H1 (cell line): ENCODE results near the gene EYA2. TPM values are rescaled to one million over a fixed set of nuclear protein-coding genes. Genes with fewer than 3 reads are reported as not detected.
A peak's percentile ranks its signal among the peaks of the same experiment; 100 is the strongest.

Experiments
- CTCF ChIA-PET: fragments of 300-600 bp; sonication (Branson Sonifier 250); formaldehyde crosslinking; loops from one replicate; lab custom pipeline; 2021; ENCODE audit not compliant: partially characterized antibody; lab: Charles Lee
- POLR2A ChIA-PET: fragments of 300-600 bp; sonication (Branson Sonifier 250); formaldehyde crosslinking; loops from one replicate; lab custom pipeline; 2021; ENCODE audit warnings: inconsistent platforms; ENCODE audit not compliant: partially characterized antibody; lab: Charles Lee
- DNase-seq, 2 experiments: peaks; one replicate each; pipeline versions ENCODE4 v3.0.0 to v3.0.0-alpha.2; 2010 to 2022; ENCODE audit warnings: low spot score in 2 of 2, low read depth in 1 of 2, mixed read lengths in 1 of 2
- FAIRE-seq: peaks from 2 replicates; lab custom pipeline; 2011; peaks lifted over from hg19 to GRCh38; lab: Jason Lieb, UNC
- H2AFZ ChIP-seq: 2 replicates; pipeline ENCODE4 v1.8.1; 2012; ENCODE audit warnings: low read length, inconsistent platforms
- H2AK5ac ChIP-seq: 2 replicates; pipeline ENCODE4 v1.6.1; 2013; ENCODE audit warnings: low read depth, low read length
- H2BK120ac ChIP-seq: replicated peaks from 2 replicates; pipeline ENCODE3; 2013; ENCODE audit warnings: low read depth, low read length, inconsistent platforms
- H2BK12ac ChIP-seq: 2 replicates; pipeline ENCODE4 v1.6.1; 2013; ENCODE audit warnings: low read depth, low read length
- H2BK15ac ChIP-seq: 2 replicates; pipeline ENCODE4 v1.6.1; 2013; ENCODE audit warnings: low read length
- H2BK20ac ChIP-seq: 2 replicates; pipeline ENCODE4 v1.6.1; 2013; ENCODE audit warnings: low read length
- H2BK5ac ChIP-seq: 2 replicates; pipeline ENCODE4 v1.6.1; 2013; ENCODE audit warnings: low read depth, low read length
- H3K14ac ChIP-seq: 2 replicates; pipeline ENCODE4 v1.6.1; 2013; ENCODE audit warnings: inconsistent platforms; ENCODE audit not compliant: insufficient read length
- H3K18ac ChIP-seq: 2 replicates; pipeline ENCODE4 v1.6.1; 2013; ENCODE audit warnings: low read length; ENCODE audit errors: extremely low read depth
- H3K23ac ChIP-seq: 2 replicates; pipeline ENCODE4 v1.6.1; 2013; ENCODE audit warnings: inconsistent platforms; ENCODE audit not compliant: insufficient read length
- H3K23me2 ChIP-seq: 2 replicates; pipeline ENCODE4 v1.6.1; 2013; ENCODE audit warnings: low read depth, low read length
- H3K27ac ChIP-seq: 2 replicates; pipeline ENCODE4 v1.6.1; 2011; ENCODE audit warnings: low read depth, low read length, inconsistent platforms
- H3K27me3 ChIP-seq, 4 experiments: replicated peaks in 1 of 4; 1 replicate in 1 of 4; 2 replicates in 3 of 4; pipeline versions ENCODE4 v1.6.1 to v1.8.1; 2011 to 2013; ENCODE audit warnings: low read length in 3 of 4, mild to moderate bottlenecking in 3 of 4, inconsistent platforms in 2 of 4, mixed read lengths in 2 of 4, moderate library complexity in 1 of 4; ENCODE audit not compliant: control insufficient read depth in 3 of 4, insufficient read depth in 3 of 4; ENCODE audit errors: extremely low read depth in 1 of 4
- H3K36me3 ChIP-seq, 4 experiments: 2 replicates each; pipeline versions ENCODE4 v1.6.1 to v1.8.1; 2011 to 2013; ENCODE audit warnings: mild to moderate bottlenecking in 4 of 4, low read length in 3 of 4, moderate library complexity in 2 of 4, control low read depth in 1 of 4, inconsistent platforms in 1 of 4; ENCODE audit not compliant: insufficient read depth in 4 of 4, control insufficient read depth in 2 of 4
- H3K4ac ChIP-seq: replicated peaks from 2 replicates; pipeline ENCODE3; 2013; ENCODE audit warnings: low read length, low read depth, mixed read lengths, inconsistent platforms; ENCODE audit not compliant: insufficient read length
- H3K4me1 ChIP-seq, 4 experiments: replicated peaks in 1 of 4; 1 replicate in 1 of 4; 2 replicates in 3 of 4; pipeline versions ENCODE4 v1.6.1 to v1.8.1; 2011 to 2013; ENCODE audit warnings: low read length in 3 of 4, inconsistent platforms in 2 of 4, mixed read lengths in 1 of 4; ENCODE audit not compliant: insufficient read depth in 4 of 4, control insufficient read depth in 3 of 4
- H3K4me2 ChIP-seq, 2 experiments: 2 replicates each; pipeline versions ENCODE4 v1.6.1 to v1.8.1; 2011 to 2013; ENCODE audit warnings: low read depth in 2 of 2, low read length in 2 of 2, control low read depth in 1 of 2, inconsistent platforms in 1 of 2, mild to moderate bottlenecking in 1 of 2; ENCODE audit not compliant: insufficient read depth in 1 of 2
- H3K4me3 ChIP-seq, 4 experiments: fragments of 200-600, 300-600 bp in 1 of 4; sonication (generic), shearing (Covaris generic), sonication (Bioruptor Twin) in 1 of 4; 2 replicates each; pipeline versions ENCODE4 v1.5.1 to v1.8.1; 2011 to 2016; ENCODE audit warnings: low read length in 4 of 4, low read depth in 3 of 4, control low read depth in 2 of 4, inconsistent platforms in 2 of 4, mild to moderate bottlenecking in 2 of 4, mixed read lengths in 1 of 4, moderate library complexity in 1 of 4; ENCODE audit not compliant: insufficient read depth in 2 of 4; ENCODE audit errors: extremely low read depth in 1 of 4
- H3K56ac ChIP-seq: replicated peaks from 2 replicates; pipeline ENCODE3; 2013; ENCODE audit warnings: low read depth, mild to moderate bottlenecking, mixed read lengths, low read length, inconsistent platforms; ENCODE audit not compliant: insufficient read length
- H3K79me1 ChIP-seq: 2 replicates; pipeline ENCODE4 v1.6.1; 2013; ENCODE audit warnings: low read depth, low read length, control low read depth
- H3K79me2 ChIP-seq, 2 experiments: 2 replicates each; pipeline versions ENCODE4 v1.6.1 to v1.8.1; 2012 to 2013; ENCODE audit warnings: low read length in 2 of 2, mild to moderate bottlenecking in 2 of 2, inconsistent platforms in 1 of 2; ENCODE audit not compliant: insufficient read depth in 2 of 2, control insufficient read depth in 1 of 2
- H3K9ac ChIP-seq, 4 experiments: replicated peaks in 1 of 4; 1 replicate in 1 of 4; 2 replicates in 3 of 4; pipeline versions ENCODE4 v1.6.1 to v1.8.1; 2011 to 2013; ENCODE audit warnings: low read depth in 3 of 4, low read length in 3 of 4, control low read depth in 2 of 4, mild to moderate bottlenecking in 2 of 4, moderate library complexity in 2 of 4, inconsistent platforms in 1 of 4; ENCODE audit errors: extremely low read depth in 1 of 4
- H3K9me3 ChIP-seq, 2 experiments: 2 replicates each; pipeline versions ENCODE4 v1.6.1 to v1.8.1; 2012 to 2013; ENCODE audit warnings: mild to moderate bottlenecking in 2 of 2, moderate library complexity in 2 of 2, control low read depth in 1 of 2, inconsistent platforms in 1 of 2, low read depth in 1 of 2, low read length in 1 of 2, mixed read lengths in 1 of 2; ENCODE audit not compliant: insufficient read depth in 2 of 2
- H4K20me1 ChIP-seq, 2 experiments: replicated peaks in 1 of 2; 2 replicates each; pipeline versions ENCODE3 to v1.8.1; 2011 to 2013; ENCODE audit warnings: inconsistent platforms in 2 of 2, low read length in 2 of 2, mild to moderate bottlenecking in 1 of 2; ENCODE audit not compliant: insufficient read depth in 2 of 2, control insufficient read depth in 1 of 2
- H4K5ac ChIP-seq: 2 replicates; pipeline ENCODE4 v1.6.1; 2013; ENCODE audit warnings: low read length, low read depth, mixed read lengths, inconsistent platforms; ENCODE audit not compliant: insufficient read length
- H4K8ac ChIP-seq: 2 replicates; pipeline ENCODE4 v1.8.0; 2013; ENCODE audit warnings: mild to moderate bottlenecking, moderate library complexity, low read length, inconsistent platforms; ENCODE audit not compliant: insufficient read depth; ENCODE audit errors: extremely low read depth
- H4K91ac ChIP-seq: replicated peaks from 2 replicates; pipeline ENCODE3; 2013; ENCODE audit warnings: low read length, mixed read lengths, inconsistent platforms; ENCODE audit not compliant: insufficient read length
- FOSL1 ChIP-seq: IDR thresholded peaks from 2 replicates; pipeline ENCODE4 v1.6.1; 2011; ENCODE audit warnings: mild to moderate bottlenecking, low read depth, low read length, moderate library complexity; ENCODE audit not compliant: insufficient read depth
- GABPA ChIP-seq: IDR thresholded peaks from 2 replicates; pipeline ENCODE4 v1.6.1; 2011; ENCODE audit warnings: mild to moderate bottlenecking, low read length, moderate library complexity, borderline replicate concordance; ENCODE audit not compliant: insufficient read depth
- RAD21 ChIP-seq, 2 experiments: IDR thresholded peaks in 1 of 2; conservative IDR thresholded peaks in 1 of 2; 2 replicates each; pipeline ENCODE4 v1.6.1; 2011; ENCODE audit warnings: low read depth in 2 of 2, low read length in 2 of 2, improper control_type of control experiment in 1 of 2, inconsistent platforms in 1 of 2, mild to moderate bottlenecking in 1 of 2, moderate library complexity in 1 of 2
- WGBS, 2 experiments: shearing (Covaris generic) in 1 of 2; methylation state at CpG; one replicate each; pipeline versions ENCODE4 v1.1.6 to v1.1.7; 2013 to 2015; ENCODE audit warnings: low lambda C conversion rate in 2 of 2, mixed read lengths in 2 of 2, inconsistent platforms in 1 of 2, low coverage in 1 of 2, missing lambda C conversion rate in 1 of 2; ENCODE audit not compliant: insufficient replicate concordance in 2 of 2, insufficient coverage in 1 of 2, insufficient read length in 1 of 2; ENCODE audit errors: extremely low coverage in 1 of 2, missing lambda C conversion rate in 1 of 2; 5-methylcytosine and 5-hydroxymethylcytosine counted together
- polyA plus RNA-seq, 7 experiments: library from polyadenylated mRNA; depleted of rRNA in 3 of 7; stranded (reverse) in 5 of 7; unstranded in 2 of 7; fragments of >200 nt in 5 of 7; fragments of 200-250 nt in 2 of 7; gene quantifications; 1 replicate in 5 of 7; 2 replicates in 1 of 7; 4 replicates in 1 of 7; pipeline versions ENCODE4 v1.2.1 to v1.2.3, GENCODE V29; 2011 to 2013; ENCODE audit warnings: missing spikeins in 2 of 7, mixed read lengths in 2 of 7
- total RNA-seq: library from RNA; stranded (reverse); fragmentation: NEBNext Ultra II Directional; extraction: Animal tissue kit (Norgen Biotek cat#: 25700); gene quantifications from 2 replicates; pipeline ENCODE4 v1.2.1, GENCODE V29; 2021
- TF ChIP-seq, protein P1 (sequence below), 3 experiments: IDR thresholded peaks; 1 replicate in 2 of 3; 2 replicates in 1 of 3; pipeline versions ENCODE4 v1.5.1 to v1.6.1; 2011; ENCODE audit warnings: low read length in 3 of 3, mild to moderate bottlenecking in 3 of 3, inconsistent platforms in 2 of 3, low read depth in 1 of 3, moderate library complexity in 1 of 3; ENCODE audit not compliant: insufficient read depth in 1 of 3; ENCODE audit errors: control extremely low read depth in 1 of 3

EYA2 gene
- total and polyA plus RNA-seq, 2 of the 8 experiments (the other 6 are each of a cell fraction or from before 2014, with no cell fraction given) = 1.6 to 1.7 TPM

- no peak overlapping the region for H4K5ac ChIP-seq
- H3K27ac ChIP-seq = no peak overlapping the region
- FAIRE-seq (no peak), DNase-seq (no peak)
- H4K20me1 ChIP-seq = no peaks in the 10 kb centered on the region
- H3K56ac ChIP-seq = no peak overlapping the region
- H4K8ac ChIP-seq = peak overlapping the region; percentile 9; the same call in 1 of the 2 replicates
- H2BK20ac ChIP-seq = no peak overlapping the region
- no peak overlapping the region for H4K91ac ChIP-seq
- peaks cover 6% of the 10 kb centered on the region; the same call in 1 of the 2 replicates for H3K23me2 ChIP-seq
- no peaks in the 10 kb centered on the region for H3K36me3 ChIP-seq
- H2BK15ac ChIP-seq = no peak overlapping the region
- H3K4ac ChIP-seq = no peak overlapping the region
- H3K14ac ChIP-seq = no peak overlapping the region
- ChIA-PET POLR2A (interaction anchor here (0.6 kb wide), 2 partner anchors 134 to 159 kb away, joined by 3 to 4 read pairs; no protein-coding TSS in a partner anchor), CTCF (interaction anchor here (0.6 to 3.3 kb wide), 15 partner anchors 9 to 487 kb away, joined by 3 to 14 read pairs (median 3); no protein-coding TSS in a partner anchor)
- H3K79me2 ChIP-seq = no peaks in the 10 kb centered on the region
- H3K18ac ChIP-seq = no peak overlapping the region
- H2BK12ac ChIP-seq = 0 out of 2 replicates have a peak overlapping the region, but pooled peaks have one; percentile 55
- H3K4me2 ChIP-seq = no peak overlapping the region
- 88% methylated on average over 21 of the region's 21 CpGs; no CpG with 5 or more reads in 1 of the 2 experiments for WGBS, 2 experiments
- no peak overlapping the region for H2AK5ac ChIP-seq
- no peak overlapping the region for H3K23ac ChIP-seq
- H3K9ac ChIP-seq = no peak overlapping the region
- TF ChIP-seq, protein P1, sequence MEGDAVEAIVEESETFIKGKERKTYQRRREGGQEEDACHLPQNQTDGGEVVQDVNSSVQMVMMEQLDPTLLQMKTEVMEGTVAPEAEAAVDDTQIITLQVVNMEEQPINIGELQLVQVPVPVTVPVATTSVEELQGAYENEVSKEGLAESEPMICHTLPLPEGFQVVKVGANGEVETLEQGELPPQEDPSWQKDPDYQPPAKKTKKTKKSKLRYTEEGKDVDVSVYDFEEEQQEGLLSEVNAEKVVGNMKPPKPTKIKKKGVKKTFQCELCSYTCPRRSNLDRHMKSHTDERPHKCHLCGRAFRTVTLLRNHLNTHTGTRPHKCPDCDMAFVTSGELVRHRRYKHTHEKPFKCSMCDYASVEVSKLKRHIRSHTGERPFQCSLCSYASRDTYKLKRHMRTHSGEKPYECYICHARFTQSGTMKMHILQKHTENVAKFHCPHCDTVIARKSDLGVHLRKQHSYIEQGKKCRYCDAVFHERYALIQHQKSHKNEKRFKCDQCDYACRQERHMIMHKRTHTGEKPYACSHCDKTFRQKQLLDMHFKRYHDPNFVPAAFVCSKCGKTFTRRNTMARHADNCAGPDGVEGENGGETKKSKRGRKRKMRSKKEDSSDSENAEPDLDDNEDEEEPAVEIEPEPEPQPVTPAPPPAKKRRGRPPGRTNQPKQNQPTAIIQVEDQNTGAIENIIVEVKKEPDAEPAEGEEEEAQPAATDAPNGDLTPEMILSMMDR (IDR thresholded peaks at IDR 0.05; ENCODE audit: control extremely low read depth in 1 of 3, insufficient read depth in 1 of 3, low read depth in 1 of 3, low read length in 3 of 3) = peak in 1 of 3 experiments; percentile 7; a peak in 1 of 4 replicates
- TF ChIP-seq FOSL1 (no peak), GABPA (no peak), RAD21 (IDR thresholded peaks at IDR 0.05 in 1 of 2, conservative IDR thresholded peaks at IDR 0.05 in 1 of 2; ENCODE audit: low read depth in 2 of 2, low read length in 2 of 2) (peak; percentile 20 to 34; a peak in 2 of 4 replicates)
- no peaks in the 10 kb centered on the region for H3K79me1 ChIP-seq
- H2BK120ac ChIP-seq = no peak overlapping the region
- H3K4me3 ChIP-seq = no peak overlapping the region
- H3K9me3 ChIP-seq = no peaks in the 10 kb centered on the region
- H3K4me1 ChIP-seq = no peaks in the 10 kb centered on the region
- peaks cover 0 to 3% (median 0%) of the 10 kb centered on the region in 4 experiments; a peak in 1 of 7 replicates for H3K27me3 ChIP-seq
- no peak overlapping the region for H2BK5ac ChIP-seq
- no peak overlapping the region; the same call in 1 of the 2 replicates for H2AFZ ChIP-seq
Measured at GRCh38 chr20:47174456-47175243, 280.0 kb downstream of the EYA2 start.
